H1 (cell line): ENCODE results near the gene FXR1. TPM values are rescaled to one million over a fixed set of nuclear protein-coding genes. Genes with fewer than 3 reads are reported as not detected.

Experiments
- ATF3 ChIP-seq: IDR thresholded peaks from 2 replicates; pipeline ENCODE4 v1.6.1; 2011; ENCODE audit warnings: low read depth, mild to moderate bottlenecking, low read length; ENCODE audit not compliant: insufficient read depth
- GABPA ChIP-seq: IDR thresholded peaks from 2 replicates; pipeline ENCODE4 v1.6.1; 2011; ENCODE audit warnings: mild to moderate bottlenecking, low read length, moderate library complexity, borderline replicate concordance; ENCODE audit not compliant: insufficient read depth
- GTF2F1 ChIP-seq: IDR thresholded peaks from 2 replicates; pipeline ENCODE4 v1.6.1; 2012; ENCODE audit warnings: low read depth, low read length, improper control_type of control experiment, borderline replicate concordance
- KDM4A ChIP-seq: IDR thresholded peaks from one replicate; pipeline ENCODE4 v1.7.1; 2012; ENCODE audit warnings: low read depth, mild to moderate bottlenecking, moderate library complexity, low read length, inconsistent platforms; ENCODE audit not compliant: severe bottlenecking
- NRF1 ChIP-seq: IDR thresholded peaks from 2 replicates; pipeline ENCODE4 v1.6.1; 2011; ENCODE audit warnings: mild to moderate bottlenecking, low read depth, low read length, improper control_type of control experiment
- POLR2A ChIP-seq, 2 experiments: IDR thresholded peaks; 1 replicate in 1 of 2; 2 replicates in 1 of 2; pipeline ENCODE4 v1.6.1; 2011; ENCODE audit warnings: low read depth in 2 of 2, low read length in 2 of 2, mild to moderate bottlenecking in 2 of 2; ENCODE audit errors: control extremely low read depth in 1 of 2
- ZNF274 ChIP-seq: IDR thresholded peaks from 2 replicates; pipeline ENCODE4 v1.7.0; 2012; ENCODE audit warnings: low read length, borderline replicate concordance; ENCODE audit errors: extremely low read depth
- polyA plus RNA-seq, 7 experiments: library from polyadenylated mRNA; depleted of rRNA in 3 of 7; stranded (reverse) in 5 of 7; unstranded in 2 of 7; fragments of >200 nt in 5 of 7; fragments of 200-250 nt in 2 of 7; gene quantifications; 1 replicate in 5 of 7; 2 replicates in 1 of 7; 4 replicates in 1 of 7; pipeline versions ENCODE4 v1.2.1 to v1.2.3, GENCODE V29; 2011 to 2013; ENCODE audit warnings: missing spikeins in 2 of 7, mixed read lengths in 2 of 7
- total RNA-seq: library from RNA; stranded (reverse); fragmentation: NEBNext Ultra II Directional; extraction: Animal tissue kit (Norgen Biotek cat#: 25700); gene quantifications from 2 replicates; pipeline ENCODE4 v1.2.1, GENCODE V29; 2021

The FXR1 gene
- total and polyA plus RNA-seq, 2 of the 8 experiments (the other 6 are each of a cell fraction or from before 2014, with no cell fraction given): 108 to 283 TPM

GRCh38 chr3:180989291-180990163 is 77.1 kb downstream of the FXR1 start, which contains the start of gene DNAJC19 (continued):
- TF ChIP-seq GTF2F1 (0 out of 2 replicates have a peak, but pooled peaks have one; percentile 31), ATF3 (peak; percentile 93), POLR2A (IDR thresholded peaks at IDR 0.05; ENCODE audit: control extremely low read depth in 1 of 2, low read depth in 2 of 2, low read length in 2 of 2) (peak; percentile 93 to 97), GABPA (peak; percentile 64; the same call in 1 of the 2 replicates), NRF1 (peak; percentile 22; the same call in 1 of the 2 replicates), ZNF274 (no peak), KDM4A (peak; percentile 84)
